Erythroblast (primary cell): Measurements from ENCODE around the gene SCT.

ENCODE experiments used
- GATA1 ChIP-seq: IDR thresholded peaks from 2 replicates; pipeline ENCODE4 v1.6.1; 2011; ENCODE audit warnings: low read depth, mild to moderate bottlenecking, control low read depth, low read length, moderate library complexity
- POLR2A ChIP-seq: IDR thresholded peaks from 2 replicates; pipeline ENCODE4 v1.6.1; 2011; ENCODE audit warnings: mild to moderate bottlenecking, low read length

DNA sequence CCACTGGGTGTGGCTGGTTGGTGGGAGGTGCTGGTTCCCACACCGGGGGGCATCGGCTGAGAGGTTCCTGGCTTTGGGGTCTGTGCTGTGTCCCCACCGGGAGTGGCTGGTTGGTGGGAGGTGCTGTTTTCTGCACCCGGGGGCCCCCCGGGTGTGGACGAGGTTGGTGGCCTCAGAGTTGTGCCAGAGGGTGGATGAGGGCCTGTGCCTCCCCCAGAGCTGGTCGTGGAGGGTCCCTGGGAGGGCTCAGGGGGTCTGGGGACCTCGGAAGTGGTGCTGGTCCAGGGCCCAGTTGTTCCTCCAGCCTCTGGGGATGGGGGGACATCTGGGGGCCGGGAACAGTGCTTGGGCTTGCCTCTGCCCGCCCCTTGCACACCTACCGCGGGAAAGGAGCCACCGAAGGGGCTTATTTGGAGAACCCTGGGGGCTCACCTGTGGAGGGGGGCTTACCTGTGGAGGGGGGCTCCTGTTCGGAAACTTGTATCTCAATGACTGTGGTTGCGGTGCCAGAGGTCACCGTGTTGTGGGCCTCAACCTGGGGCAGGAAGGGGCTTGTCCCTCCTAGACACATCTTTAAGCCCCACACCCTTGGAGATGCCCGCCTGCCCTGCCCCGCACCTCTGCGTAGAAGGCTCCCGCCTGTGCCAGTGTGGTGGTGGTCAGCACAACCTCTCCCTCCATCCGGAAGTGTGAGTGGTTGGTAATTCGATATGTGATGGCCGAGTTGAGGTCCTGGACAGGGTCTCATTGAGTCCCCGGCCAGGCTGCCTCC lies 7.9 kb downstream of the SCT start:
- TF ChIP-seq POLR2A (no peak), GATA1 (no peak)
